HepG2 (cell line): Measurements from ENCODE around the gene NR2F6. TPM values are rescaled to one million over a fixed set of nuclear protein-coding genes. Genes with fewer than 3 reads are reported as not detected.

Experiments
- EED ChIP-seq: sonication (generic); formaldehyde crosslinking; IDR thresholded peaks from 2 replicates; pipeline ENCODE4 v1.5.0; 2020; ENCODE audit warnings: mild to moderate bottlenecking, missing genetic modification reagents
- ETV6 ChIP-seq: sonication (generic); formaldehyde crosslinking; conservative IDR thresholded peaks from 2 replicates; pipeline ENCODE4 v1.4.0; 2020; ENCODE audit warnings: missing genetic modification reagents
- NBN ChIP-seq: fragments of 450-650 bp; conservative IDR thresholded peaks from 2 replicates; pipeline ENCODE4 v1.6.1; 2017
- RXRB ChIP-seq: IDR thresholded peaks from 2 replicates; pipeline ENCODE4 v1.6.1; 2016; ENCODE audit warnings: borderline replicate concordance, missing genetic modification reagents, missing compliant biosample characterization
- U2AF1 ChIP-seq: fragments of 200-400 bp; formaldehyde crosslinking; optimal IDR thresholded peaks from 2 replicates; pipeline ENCODE3; 2017; ENCODE audit warnings: mild to moderate bottlenecking, low read depth, low read length
- ZMYM3 ChIP-seq: sonication (generic); formaldehyde crosslinking; IDR thresholded peaks from 2 replicates; pipeline ENCODE4 v1.5.1; 2020; ENCODE audit warnings: mild to moderate bottlenecking, missing genetic modification reagents
- ZNF768 ChIP-seq: sonication (generic); formaldehyde crosslinking; IDR thresholded peaks from 2 replicates; pipeline ENCODE4 v1.4.0; 2020; ENCODE audit warnings: missing genetic modification reagents
- polyA plus RNA-seq, 8 experiments: library from polyadenylated mRNA; depleted of rRNA in 3 of 8; stranded (reverse) in 7 of 8; unstranded in 1 of 8; fragments of >200 nt; fragmentation: Illumina TruSeq in 4 of 8; extraction: Trizol in 4 of 8; gene quantifications; 2 replicates each; pipeline versions ENCODE4 v1.2.1 to v1.2.3, GENCODE V29; 2011 to 2016; ENCODE audit warnings: low read depth in 4 of 8, missing spikeins in 1 of 8, mixed read lengths in 1 of 8; ENCODE audit not compliant: insufficient read depth in 1 of 8
- total RNA-seq, 5 experiments: library from RNA; depleted of rRNA; stranded (reverse); fragments of >200 nt; fragmentation: Illumina TruSeq; extraction: Trizol; gene quantifications; 2 replicates each; pipeline ENCODE4 v1.2.3, GENCODE V29; 2016; ENCODE audit warnings: low read depth in 1 of 5
- TF ChIP-seq, protein P1 (sequence below): sonication (generic); formaldehyde crosslinking; IDR thresholded peaks from 2 replicates; pipeline ENCODE4 v1.4.0; 2020; ENCODE audit warnings: mild to moderate bottlenecking, missing genetic modification reagents
- TF ChIP-seq, protein P2 (sequence below): sonication (generic); formaldehyde crosslinking; IDR thresholded peaks from 2 replicates; pipeline ENCODE4 v1.4.0; 2020; ENCODE audit warnings: missing genetic modification reagents
- TF ChIP-seq, protein P3 (sequence below): IDR thresholded peaks from 2 replicates; pipeline ENCODE4 v1.6.1; 2016
- TF ChIP-seq, protein P4 (sequence below): sonication (generic); formaldehyde crosslinking; IDR thresholded peaks from 2 replicates; pipeline ENCODE4 v1.4.0; 2020; ENCODE audit warnings: missing genetic modification reagents
- TF ChIP-seq, protein P5 (sequence below): sonication (generic); formaldehyde crosslinking; IDR thresholded peaks from 2 replicates; pipeline ENCODE4 v1.5.0; 2020; ENCODE audit warnings: missing genetic modification reagents
- TF ChIP-seq, protein P6 (sequence below): sonication (generic); formaldehyde crosslinking; IDR thresholded peaks from 2 replicates; pipeline ENCODE4 v1.4.0; 2020; ENCODE audit warnings: missing genetic modification reagents, borderline replicate concordance

The NR2F6 gene
- total and polyA plus RNA-seq, 2 of the 13 experiments (the other 11 are each of a cell fraction or from before 2014, with no cell fraction given), result 30.9 to 72.4 TPM

DNA sequence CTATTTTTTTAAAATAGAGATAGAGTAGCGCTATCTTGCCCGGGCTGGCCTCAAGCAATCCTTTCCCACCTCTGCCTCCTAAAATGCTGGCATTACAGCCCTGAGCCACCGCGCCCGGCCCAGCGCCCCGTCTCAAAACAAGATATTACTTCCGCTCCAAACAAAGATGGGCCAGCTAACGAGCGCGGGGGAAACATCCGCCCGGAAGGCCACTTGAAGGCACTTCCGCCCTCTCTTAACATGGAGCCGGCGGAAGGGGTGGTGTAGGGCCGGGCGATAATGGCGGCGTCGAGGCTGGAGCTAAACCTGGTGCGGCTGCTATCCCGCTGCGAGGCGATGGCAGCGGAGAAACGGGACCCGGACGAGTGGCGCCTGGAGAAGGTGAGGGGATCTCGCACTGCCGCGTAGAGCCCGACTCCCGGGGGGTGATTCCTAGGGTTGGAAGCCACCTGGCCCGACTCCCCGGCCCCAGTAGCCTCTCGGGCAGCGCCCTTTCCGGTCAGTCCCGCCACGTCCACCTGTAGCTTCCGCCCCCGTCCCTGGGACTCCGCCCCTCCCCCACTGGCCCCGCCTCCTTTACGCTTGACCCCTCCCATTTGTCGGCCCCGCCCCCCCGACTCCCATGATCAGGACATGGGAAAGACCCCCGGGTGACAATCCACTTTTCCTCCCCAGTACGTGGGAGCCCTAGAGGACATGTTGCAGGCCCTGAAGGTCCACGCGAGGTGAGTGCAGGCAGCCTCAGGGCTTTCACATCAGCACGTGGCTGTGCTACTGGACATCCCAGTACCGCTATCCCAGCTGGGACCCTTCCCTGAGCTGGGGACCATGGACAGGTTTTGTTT lies 30.4 kb downstream of the NR2F6 start, which contains the start of gene USE1 (continued):
- TF ChIP-seq, protein P1, sequence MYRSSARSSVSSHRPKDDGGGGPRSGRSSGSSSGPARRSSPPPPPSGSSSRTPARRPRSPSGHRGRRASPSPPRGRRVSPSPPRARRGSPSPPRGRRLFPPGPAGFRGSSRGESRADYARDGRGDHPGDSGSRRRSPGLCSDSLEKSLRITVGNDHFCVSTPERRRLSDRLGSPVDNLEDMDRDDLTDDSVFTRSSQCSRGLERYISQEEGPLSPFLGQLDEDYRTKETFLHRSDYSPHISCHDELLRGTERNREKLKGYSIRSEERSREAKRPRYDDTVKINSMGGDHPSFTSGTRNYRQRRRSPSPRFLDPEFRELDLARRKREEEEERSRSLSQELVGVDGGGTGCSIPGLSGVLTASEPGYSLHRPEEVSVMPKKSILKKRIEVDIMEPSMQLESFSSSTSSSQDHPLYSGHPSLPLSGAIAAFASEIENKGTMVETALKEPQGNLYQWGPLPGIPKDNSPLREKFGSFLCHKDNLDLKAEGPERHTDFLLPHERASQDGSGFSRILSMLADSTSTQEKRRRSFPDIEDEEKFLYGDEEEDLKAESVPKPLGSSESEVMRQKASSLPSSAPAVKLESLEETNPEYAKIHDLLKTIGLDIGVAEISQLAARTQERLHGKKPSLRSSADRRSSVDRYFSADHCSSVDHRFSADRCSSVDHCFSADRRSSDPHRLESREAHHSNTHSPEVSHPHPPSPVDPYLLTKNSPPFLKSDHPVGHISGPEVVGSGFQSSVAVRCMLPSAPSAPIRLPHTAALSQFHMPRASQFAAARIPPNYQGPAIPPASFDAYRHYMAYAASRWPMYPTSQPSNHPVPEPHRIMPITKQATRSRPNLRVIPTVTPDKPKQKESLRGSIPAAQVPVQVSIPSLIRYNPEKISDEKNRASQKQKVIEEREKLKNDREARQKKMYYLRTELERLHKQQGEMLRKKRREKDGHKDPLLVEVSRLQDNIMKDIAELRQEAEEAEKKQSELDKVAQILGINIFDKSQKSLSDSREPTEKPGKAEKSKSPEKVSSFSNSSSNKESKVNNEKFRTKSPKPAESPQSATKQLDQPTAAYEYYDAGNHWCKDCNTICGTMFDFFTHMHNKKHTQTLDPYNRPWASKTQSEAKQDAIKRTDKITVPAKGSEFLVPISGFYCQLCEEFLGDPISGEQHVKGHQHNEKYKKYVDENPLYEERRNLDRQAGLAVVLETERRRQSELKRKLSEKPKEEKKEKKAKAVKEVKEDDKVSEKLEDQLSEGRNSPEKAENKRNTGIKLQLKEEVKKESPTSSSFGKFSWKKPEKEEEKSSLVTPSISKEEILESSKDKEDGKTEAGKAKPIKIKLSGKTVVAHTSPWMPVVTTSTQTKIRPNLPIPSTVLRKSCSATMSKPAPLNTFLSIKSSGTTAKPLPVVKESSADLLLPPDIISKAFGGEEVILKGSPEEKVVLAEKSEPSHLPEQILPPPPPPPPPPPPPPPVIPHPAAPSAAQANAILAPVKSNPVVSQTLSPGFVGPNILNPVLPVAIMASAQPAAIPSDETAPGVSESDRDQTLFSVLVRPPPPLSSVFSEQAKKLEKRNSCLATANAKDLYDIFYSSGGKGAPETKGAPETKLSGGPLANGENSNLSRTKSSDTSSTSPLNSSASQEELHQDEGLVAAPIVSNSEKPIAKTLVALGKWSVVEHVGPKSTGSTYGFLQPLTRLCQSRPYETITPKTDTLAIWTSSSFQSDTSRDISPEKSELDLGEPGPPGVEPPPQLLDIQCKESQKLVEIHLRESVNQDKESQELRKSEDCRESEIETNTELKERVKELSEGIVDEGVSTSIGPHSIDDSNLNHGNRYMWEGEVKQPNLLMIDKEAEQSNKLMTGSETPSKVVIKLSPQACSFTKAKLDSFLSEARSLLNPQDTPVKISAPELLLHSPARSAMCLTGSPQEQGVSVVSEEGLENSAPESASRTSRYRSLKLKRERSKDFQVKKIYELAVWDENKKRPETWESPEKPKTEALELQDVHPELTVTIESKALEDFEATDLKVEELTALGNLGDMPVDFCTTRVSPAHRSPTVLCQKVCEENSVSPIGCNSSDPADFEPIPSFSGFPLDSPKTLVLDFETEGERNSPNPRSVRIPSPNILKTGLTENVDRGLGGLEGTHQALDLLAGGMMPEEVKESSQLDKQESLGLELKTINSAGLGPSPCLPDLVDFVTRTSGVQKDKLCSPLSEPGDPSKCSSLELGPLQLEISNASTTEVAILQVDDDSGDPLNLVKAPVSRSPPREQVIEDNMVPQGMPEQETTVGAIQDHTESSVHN (CRISPR knock-in tag), result no peak
- TF ChIP-seq, protein P2, sequence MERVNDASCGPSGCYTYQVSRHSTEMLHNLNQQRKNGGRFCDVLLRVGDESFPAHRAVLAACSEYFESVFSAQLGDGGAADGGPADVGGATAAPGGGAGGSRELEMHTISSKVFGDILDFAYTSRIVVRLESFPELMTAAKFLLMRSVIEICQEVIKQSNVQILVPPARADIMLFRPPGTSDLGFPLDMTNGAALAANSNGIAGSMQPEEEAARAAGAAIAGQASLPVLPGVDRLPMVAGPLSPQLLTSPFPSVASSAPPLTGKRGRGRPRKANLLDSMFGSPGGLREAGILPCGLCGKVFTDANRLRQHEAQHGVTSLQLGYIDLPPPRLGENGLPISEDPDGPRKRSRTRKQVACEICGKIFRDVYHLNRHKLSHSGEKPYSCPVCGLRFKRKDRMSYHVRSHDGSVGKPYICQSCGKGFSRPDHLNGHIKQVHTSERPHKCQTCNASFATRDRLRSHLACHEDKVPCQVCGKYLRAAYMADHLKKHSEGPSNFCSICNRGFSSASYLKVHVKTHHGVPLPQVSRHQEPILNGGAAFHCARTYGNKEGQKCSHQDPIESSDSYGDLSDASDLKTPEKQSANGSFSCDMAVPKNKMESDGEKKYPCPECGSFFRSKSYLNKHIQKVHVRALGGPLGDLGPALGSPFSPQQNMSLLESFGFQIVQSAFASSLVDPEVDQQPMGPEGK (CRISPR knock-in tag), result peak; percentile 51
- TF ChIP-seq, protein P3, sequence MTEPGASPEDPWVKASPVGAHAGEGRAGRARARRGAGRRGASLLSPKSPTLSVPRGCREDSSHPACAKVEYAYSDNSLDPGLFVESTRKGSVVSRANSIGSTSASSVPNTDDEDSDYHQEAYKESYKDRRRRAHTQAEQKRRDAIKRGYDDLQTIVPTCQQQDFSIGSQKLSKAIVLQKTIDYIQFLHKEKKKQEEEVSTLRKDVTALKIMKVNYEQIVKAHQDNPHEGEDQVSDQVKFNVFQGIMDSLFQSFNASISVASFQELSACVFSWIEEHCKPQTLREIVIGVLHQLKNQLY, result peak; percentile 23; the same call in 1 of the 2 replicates
- TF ChIP-seq ZMYM3 (CRISPR knock-in tag) (no peak), NBN (no peak), RXRB (CRISPR knock-in tag) (peak; percentile 63), ETV6 (CRISPR knock-in tag) (no peak; the same call in 1 of the 2 replicates), ZNF768 (CRISPR knock-in tag) (peak; percentile 37; the same call in 1 of the 2 replicates), EED (CRISPR knock-in tag) (no peak), U2AF1 (no peak)
- TF ChIP-seq, protein P4, sequence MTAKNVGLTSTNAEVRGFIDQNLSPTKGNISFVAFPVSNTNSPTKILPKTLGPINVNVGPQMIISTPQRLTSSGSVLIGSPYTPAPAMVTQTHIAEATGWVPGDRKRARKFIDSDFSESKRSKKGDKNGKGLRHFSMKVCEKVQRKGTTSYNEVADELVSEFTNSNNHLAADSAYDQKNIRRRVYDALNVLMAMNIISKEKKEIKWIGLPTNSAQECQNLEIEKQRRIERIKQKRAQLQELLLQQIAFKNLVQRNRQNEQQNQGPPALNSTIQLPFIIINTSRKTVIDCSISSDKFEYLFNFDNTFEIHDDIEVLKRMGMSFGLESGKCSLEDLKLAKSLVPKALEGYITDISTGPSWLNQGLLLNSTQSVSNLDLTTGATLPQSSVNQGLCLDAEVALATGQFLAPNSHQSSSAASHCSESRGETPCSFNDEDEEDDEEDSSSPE (CRISPR knock-in tag), result peak; percentile 75
- TF ChIP-seq, protein P5, sequence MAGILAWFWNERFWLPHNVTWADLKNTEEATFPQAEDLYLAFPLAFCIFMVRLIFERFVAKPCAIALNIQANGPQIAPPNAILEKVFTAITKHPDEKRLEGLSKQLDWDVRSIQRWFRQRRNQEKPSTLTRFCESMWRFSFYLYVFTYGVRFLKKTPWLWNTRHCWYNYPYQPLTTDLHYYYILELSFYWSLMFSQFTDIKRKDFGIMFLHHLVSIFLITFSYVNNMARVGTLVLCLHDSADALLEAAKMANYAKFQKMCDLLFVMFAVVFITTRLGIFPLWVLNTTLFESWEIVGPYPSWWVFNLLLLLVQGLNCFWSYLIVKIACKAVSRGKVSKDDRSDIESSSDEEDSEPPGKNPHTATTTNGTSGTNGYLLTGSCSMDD (CRISPR knock-in tag), result no peak
- TF ChIP-seq, protein P6, sequence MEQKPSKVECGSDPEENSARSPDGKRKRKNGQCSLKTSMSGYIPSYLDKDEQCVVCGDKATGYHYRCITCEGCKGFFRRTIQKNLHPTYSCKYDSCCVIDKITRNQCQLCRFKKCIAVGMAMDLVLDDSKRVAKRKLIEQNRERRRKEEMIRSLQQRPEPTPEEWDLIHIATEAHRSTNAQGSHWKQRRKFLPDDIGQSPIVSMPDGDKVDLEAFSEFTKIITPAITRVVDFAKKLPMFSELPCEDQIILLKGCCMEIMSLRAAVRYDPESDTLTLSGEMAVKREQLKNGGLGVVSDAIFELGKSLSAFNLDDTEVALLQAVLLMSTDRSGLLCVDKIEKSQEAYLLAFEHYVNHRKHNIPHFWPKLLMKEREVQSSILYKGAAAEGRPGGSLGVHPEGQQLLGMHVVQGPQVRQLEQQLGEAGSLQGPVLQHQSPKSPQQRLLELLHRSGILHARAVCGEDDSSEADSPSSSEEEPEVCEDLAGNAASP (CRISPR knock-in tag), result peak; percentile 69
